ENCODE results near the gene TRIM44.

TRIM44 gene, protein sequence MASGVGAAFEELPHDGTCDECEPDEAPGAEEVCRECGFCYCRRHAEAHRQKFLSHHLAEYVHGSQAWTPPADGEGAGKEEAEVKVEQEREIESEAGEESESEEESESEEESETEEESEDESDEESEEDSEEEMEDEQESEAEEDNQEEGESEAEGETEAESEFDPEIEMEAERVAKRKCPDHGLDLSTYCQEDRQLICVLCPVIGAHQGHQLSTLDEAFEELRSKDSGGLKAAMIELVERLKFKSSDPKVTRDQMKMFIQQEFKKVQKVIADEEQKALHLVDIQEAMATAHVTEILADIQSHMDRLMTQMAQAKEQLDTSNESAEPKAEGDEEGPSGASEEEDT

DNA sequence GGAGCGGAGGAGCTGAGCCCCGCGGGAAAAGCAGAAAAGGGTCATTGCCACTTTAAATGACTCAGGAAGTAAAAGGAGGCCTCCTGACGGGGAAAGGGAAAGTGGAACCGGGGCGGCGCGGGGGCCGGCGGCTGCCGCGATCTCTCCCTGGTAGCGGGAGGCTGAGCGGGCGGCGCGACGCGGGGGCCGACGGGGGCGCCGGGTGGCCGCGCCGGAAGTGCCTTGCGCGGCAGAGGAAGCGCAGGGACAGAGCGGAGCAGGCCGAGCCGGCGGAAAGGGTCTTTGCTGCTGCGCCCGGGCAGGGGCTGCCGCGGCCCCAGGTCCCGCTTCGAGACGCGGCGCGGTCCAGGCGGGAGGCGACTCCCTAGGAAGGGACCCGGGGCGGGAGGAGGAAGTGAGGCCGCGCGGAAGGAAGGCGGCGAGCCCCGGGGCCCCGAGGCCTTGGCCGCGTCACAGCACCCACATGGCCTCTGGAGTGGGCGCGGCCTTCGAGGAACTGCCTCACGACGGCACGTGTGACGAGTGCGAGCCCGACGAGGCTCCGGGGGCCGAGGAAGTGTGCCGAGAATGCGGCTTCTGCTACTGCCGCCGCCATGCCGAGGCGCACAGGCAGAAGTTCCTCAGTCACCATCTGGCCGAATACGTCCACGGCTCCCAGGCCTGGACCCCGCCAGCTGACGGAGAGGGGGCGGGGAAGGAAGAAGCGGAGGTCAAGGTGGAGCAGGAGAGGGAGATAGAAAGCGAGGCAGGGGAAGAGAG is at the start of gene TRIM44:
TSS of gene TRIM44 (plus strand) at position 127 of the 759 bp plus-strand sequence. CDS start at position 464, 337 bp downstream.
- peak; percentile 63 for DNase-seq (ENCODE audit: low read depth, low spot score)

DNA sequence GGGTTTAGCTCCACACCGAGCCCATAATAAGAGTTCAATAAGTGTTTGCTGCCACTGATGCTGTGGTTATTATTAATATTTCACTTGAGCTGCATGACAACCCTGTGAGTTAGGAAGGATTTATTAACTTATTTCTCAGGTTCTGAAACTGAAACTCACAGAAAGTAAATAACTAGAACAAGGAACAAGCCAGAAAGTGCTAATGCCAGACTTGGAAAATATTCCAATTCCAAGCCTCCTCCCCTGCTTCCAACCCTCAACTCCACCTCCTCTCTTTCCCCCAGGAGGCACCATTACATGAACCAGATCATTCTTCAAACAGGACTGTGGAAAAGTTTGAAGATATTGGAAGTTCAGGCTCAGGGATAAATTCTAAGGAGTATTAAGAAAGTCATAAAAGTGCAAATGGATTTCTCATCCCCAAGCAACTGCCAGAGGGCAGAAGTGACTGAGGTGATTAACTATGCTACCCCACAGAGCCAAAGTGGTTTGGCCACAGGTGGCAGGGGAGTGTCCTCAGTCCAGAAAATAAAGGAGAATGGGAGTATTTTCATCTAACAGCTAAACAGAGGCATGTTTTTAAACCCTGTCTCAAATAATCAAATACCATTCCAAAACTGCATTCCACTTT is 47.5 kb upstream of the TRIM44 start:
- no peak for DNase-seq (ENCODE audit: low read depth, low spot score)

DNA sequence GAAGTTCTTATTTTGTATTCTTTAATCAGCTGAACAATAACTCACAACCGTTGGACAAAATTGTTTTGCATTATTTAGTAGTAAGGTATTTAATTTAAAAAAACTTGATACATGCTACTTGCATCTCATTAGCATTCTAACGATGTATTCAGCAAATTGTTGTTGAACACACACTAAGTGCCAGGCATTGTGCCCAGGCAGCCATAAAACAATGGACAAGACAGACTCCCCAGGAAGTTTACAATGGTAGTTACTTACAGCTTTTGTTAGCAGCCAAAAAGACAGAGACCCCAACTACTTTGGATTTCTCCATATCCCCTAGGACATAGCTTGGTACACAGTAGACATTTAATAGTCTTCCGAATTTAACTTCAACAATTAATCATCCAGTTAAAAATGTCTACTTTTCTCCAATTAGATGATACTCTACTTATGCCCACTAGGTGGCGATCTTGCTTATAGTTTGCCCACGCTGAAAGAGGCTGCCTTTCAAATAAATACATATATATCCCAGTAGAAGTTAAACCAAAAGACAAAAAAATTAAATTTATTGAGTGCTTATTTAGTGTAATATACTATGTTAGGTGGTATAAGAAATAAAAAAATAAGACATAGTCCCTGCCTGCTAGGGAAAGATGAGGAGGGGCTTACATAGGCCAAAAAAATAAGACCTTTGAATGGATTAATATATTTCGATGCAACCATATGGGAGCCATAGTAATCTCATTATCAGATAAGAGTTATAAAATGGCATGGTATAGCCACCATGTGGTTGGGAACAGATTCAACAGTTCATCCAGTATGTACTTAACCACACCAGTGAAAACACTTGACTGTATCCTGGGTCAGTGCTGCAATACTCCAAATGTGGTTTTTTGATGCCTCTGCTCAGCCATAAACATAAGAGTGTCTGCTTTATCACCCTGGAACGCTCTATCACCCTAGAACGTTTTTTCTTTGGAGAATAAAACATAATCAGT is 46.4 kb upstream of the TRIM44 start:
- no peak for DNase-seq (ENCODE audit: low read depth, low spot score)

DNA sequence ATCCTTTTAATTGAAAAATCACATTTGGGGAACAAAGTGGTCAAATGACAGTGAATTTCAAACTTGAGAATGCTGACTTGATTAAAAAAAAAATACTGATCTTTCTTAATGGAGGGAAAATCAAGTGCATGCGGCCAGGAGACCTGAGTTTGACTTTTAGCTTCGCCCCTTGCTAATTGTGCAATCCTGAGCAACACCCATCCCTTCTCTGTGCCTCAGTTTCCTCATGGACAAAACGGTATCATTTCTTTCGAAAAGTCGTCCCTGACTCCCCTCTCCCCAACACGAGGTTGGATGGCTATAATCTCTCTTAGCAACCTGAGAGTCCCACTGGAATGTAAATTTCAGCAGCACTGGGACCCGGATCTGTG is 45.3 kb upstream of the TRIM44 start:
- DNase-seq (ENCODE audit: low read depth, low spot score), result no peak

DNA sequence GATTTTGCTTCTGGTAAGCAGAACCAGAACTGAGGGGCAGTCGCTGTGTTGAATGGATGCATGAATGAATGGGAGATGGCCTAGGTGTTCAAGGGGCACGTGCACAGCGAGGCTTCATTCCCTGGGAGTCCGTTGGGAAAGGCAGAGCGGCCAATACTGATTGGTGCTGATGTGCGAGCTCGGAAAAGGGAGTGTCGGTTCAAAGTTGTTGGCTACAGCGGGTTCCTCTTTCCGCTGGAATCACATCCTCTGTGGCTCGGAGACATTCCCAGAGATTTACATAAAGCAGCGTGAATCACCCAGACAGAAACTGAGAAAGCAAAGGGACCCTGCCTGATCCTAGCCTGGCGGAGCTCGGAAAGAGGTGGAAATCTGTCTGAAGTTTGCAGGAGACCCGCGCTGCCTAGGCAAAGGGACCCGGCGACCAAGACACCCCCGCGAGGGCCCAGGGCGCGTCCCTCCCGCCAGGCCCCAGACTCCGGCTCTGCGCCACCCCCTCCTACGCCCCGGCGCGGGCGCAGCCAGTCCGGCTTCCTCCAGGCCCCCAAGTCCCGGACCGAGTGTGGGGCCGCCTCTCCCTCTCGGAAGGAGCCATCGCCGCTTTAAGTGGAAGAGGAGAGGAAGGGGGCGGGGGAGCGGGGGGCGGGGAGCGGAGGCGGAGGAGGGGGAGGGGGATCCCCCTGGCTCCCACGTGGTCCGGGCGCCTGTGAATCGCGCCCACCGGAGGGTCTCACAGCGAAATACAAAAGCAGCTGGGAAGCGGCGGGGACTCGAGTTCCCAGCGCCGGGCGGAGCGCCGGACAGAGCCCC is 44.7 kb upstream of the TRIM44 start, which contains the start of gene FJX1:
TSS of gene FJX1 (plus strand) at position 774 of the 810 bp plus-strand sequence. CDS start 177 bp downstream, outside the sequence.
- DNase-seq (ENCODE audit: low read depth, low spot score), result no peak

DNA sequence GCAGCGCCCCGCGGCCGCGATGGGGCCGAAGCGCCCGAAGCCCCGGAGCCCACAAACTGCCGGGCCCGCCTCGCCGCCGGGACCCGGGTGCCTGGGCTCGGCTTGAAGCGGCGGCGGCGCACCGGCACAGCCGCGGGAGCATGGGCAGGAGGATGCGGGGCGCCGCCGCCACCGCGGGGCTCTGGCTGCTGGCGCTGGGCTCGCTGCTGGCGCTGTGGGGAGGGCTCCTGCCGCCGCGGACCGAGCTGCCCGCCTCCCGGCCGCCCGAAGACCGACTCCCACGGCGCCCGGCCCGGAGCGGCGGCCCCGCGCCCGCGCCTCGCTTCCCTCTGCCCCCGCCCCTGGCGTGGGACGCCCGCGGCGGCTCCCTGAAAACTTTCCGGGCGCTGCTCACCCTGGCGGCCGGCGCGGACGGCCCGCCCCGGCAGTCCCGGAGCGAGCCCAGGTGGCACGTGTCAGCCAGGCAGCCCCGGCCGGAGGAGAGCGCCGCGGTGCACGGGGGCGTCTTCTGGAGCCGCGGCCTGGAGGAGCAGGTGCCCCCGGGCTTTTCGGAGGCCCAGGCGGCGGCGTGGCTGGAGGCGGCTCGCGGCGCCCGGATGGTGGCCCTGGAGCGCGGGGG is 44.0 kb upstream of the TRIM44 start:
- DNase-seq (ENCODE audit: low read depth, low spot score), result no peak

DNA sequence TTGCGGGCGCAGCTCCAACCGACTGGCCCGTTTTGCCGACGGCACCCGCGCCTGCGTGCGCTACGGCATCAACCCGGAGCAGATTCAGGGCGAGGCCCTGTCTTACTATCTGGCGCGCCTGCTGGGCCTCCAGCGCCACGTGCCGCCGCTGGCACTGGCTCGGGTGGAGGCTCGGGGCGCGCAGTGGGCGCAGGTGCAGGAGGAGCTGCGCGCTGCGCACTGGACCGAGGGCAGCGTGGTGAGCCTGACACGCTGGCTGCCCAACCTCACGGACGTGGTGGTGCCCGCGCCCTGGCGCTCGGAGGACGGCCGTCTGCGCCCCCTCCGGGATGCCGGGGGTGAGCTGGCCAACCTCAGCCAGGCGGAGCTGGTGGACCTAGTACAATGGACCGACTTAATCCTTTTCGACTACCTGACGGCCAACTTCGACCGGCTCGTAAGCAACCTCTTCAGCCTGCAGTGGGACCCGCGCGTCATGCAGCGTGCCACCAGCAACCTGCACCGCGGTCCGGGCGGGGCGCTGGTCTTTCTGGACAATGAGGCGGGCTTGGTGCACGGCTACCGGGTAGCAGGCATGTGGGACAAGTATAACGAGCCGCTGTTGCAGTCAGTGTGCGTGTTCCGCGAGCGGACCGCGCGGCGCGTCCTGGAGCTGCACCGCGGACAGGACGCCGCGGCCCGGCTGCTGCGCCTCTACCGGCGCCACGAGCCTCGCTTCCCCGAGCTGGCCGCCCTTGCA is 43.3 kb upstream of the TRIM44 start:
- no peak for DNase-seq (ENCODE audit: low read depth, low spot score)

DNA sequence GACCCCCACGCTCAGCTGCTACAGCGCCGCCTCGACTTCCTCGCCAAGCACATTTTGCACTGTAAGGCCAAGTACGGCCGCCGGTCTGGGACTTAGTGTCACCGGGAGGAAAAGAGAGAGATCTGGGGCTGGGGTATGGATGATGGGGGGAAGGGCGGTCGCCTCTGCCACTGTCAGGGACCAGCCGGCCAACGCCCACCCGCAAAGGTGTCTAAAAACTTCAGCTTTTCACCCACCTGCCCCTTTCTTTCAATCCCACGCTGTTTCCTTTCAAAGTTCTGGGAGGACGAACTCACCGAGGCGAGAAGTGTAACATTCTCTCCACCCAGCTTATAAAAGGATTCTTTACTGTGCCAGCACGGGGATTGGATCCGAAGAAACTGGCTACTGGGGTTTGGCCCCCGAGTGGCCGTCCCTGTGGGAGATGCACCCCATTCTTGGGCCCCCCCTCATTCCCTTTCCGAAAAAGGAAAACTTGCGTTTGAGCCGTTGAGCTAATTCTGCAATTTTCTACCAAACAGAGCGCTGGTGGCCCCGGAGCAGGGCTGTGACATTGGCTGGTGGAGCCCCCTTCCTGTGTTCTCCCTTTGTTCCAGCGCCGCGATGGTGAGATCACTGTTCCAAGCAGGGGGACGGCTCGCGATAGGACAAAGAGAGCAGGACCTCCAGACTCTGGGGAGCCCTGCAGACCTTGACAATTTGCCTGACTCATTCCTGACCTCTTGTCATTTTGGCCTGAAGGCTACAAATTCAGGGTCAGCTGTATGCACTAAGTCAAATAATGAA is 42.5 kb upstream of the TRIM44 start:
- no peak for DNase-seq (ENCODE audit: low read depth, low spot score)

DNA sequence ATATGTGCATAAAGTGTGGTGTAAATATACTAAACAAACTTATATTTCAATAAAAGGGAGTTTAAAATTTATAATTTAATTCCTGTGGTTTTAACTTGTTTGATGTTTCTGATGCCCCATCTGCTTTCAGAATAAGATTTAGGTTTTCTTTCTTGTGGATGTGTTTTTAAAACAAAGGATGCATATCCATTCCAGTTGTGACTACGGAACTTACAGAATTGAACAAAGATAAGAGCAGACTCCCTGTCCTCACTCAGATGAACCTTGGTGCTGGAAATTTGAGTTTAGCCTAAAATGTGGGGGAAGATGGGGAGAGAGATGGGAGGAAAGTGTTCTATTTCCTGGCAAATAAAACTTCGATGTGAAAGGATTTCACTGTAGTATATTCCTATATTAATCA is 41.8 kb upstream of the TRIM44 start:
- DNase-seq (ENCODE audit: low read depth, low spot score), result no peak

DNA sequence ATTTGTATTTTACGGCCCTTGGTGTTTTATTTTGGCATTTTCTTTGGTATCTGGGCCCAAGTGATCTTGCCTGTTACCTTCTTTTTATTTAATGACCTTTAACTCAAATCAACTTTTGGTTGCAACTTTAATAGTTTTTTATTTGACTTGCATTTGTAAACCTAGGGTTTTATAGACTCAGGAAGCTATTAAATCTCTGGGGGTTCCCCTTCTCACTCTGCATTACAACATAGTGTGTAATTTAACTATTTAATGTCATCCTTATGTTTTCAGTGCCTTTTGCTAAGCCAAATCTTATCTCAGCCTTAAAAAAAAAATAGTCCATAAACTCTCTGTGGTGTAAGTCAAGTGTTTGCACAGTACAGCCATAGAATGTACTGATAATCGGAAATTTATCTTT is 41.0 kb upstream of the TRIM44 start:
- no peak for DNase-seq (ENCODE audit: low read depth, low spot score)

DNA sequence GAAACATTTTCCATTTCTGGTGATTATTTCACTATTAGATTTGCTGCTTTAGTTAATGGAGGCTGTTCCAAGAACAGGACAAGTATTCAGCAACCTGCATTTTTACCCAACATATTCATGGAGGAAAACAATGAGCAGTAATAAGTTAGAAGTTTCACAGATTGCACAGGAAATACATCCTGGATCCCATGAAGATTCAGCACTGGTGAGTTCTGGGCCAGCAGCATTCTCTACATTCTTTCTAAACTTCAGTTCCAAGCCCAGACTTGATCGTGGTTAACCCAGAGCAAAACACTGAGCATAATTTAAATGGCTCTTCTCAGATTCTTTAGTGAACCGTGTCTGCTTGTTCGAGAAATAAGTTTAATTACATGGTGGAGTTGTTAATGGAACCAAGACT is 40.5 kb upstream of the TRIM44 start:
- no peak for DNase-seq (ENCODE audit: low read depth, low spot score)

DNA sequence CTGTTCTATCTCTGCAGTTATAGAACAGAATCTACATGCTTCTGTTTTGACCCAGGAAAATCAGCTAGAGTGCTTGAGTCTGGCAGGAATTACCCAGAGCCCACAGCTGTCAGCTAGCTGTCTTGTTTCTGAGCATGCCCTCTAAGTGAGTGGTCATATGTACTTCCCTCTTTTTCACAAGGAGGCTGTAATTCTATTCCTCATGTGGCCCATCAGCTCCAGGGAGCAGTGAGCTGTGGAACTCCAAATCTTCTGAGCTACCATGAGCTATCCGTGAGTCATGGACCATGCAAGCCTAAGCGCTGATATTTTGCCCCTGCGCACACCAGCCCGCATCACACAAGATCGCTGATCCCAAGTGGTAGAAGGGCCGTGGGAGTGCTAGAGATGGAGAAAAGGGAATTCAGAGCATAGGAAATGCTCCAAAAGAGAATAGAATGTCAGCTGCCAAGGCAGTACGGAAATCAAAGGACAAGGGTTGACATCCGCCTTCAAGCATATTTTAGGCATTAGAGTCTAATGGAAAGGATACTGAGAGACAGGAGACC is 38.9 kb upstream of the TRIM44 start:
- no peak for DNase-seq (ENCODE audit: low read depth, low spot score)

DNA sequence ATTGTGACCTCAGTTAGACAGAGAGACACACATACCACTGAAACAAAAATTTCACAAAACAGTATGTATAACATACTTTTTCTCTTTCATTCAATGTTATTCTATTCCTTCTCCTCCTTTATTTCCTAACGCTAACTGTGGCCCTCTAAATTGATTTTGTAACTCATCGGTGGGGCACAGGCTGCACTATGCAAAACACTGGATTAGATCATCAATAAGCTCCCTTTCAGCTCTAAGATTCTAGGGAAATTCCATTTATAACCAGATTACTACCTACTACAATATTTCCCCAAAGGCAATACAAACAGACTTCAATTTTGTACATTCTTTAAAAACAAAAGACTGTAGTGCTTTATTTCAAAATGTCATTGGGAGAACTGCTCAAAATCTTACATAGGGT is 38.3 kb upstream of the TRIM44 start:
- DNase-seq (ENCODE audit: low read depth, low spot score), result no peak

DNA sequence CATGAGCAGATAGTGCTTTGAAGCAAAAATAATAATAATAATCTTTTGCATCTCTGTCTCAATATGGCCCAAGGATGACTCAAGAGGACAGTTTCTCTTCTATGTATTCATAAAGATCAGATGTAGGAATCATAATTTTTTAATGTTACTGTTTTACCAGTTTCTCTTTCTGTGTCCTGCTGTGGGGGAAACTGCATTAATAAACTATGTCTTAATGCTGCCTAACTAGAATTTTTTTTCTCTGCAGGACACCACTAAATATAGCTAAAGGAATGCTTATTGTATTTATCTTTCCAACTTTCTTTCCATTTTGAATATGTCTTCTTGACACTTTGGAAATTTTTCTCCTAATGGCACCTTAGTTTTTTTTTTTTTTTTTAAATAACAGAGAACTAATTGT is 37.8 kb upstream of the TRIM44 start:
- no peak for DNase-seq (ENCODE audit: low read depth, low spot score)

DNA sequence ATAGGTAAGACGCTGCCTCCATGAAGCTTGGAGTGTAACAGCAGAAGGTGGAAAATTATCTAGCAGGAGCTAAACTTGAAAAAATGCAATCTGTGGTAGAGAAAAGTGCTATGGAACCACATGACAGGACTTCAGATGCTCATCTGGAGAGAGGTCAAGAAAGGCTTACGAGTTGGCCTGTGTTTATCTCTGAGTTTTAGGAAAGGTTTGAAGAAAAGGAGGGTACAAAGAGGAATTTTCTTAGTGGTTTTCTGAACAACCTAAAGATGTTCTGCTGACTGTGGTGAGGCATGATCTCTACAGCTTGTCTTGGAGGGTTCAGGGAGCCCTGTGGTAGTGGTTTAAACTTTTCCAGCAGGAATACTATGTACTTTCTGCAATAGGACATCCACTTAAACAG is 36.1 kb upstream of the TRIM44 start:
- no peak for DNase-seq (ENCODE audit: low read depth, low spot score)

DNA sequence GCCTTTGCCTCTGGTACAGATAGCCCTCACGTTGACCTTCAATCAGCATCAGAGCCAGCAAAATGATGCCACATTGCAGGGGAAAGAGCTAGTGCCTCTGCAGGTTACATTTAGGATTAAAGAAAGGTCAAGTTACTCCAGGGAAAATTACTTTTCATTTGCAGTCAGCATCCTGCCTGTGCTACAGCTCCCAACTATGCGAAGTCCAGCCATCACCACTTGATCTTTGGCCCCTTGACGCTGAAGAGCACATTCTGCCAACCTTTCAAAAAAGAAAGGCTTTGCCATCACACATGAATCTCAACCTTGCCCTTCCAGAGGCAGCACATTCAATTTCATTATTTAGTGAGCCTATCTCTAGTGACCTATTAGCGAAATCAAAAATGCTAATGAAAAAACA is 33.1 kb upstream of the TRIM44 start:
- DNase-seq (ENCODE audit: low read depth, low spot score), result no peak

DNA sequence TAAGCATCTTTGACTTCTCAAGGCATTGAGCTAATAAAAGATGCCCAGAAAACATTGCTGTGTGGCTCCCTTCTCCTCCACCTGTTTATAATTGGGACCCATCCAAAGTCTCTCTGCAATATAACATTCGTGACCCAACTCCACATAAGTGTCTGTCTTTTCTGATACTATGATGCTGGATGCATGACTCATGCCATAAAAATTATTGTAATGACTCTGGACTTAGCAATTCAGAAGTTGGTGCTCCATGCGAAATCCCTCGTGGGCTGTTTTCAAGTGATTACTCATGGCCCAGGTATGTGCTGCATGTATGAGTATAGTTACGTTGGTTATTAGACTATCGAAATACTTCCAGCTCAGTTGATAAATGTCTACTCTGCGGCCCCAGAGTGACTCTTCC is 32.7 kb upstream of the TRIM44 start:
- no peak for DNase-seq (ENCODE audit: low read depth, low spot score)

DNA sequence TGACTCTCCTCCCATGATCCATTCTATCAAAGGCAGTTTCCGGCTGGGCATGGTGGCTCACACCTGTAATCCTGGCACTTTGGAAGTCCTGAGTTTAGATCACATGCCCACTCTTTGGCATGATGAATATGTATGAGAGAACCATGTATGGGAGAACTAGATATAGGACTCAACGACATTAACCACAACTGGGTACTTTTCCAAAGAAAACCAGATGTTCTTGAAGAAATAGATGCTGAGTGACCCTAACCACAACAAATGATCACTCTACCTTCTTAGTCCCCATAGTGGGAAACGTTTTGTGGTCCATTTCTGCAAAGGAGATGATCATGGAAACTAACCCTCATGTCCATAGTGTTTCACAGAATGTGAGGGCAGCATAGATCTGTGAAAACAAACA is 30.7 kb upstream of the TRIM44 start:
- no peak for DNase-seq (ENCODE audit: low read depth, low spot score)
